Left forelimb (tissue), 1 donor: Measurements from ENCODE around the gene BPIFA3.
"Not testable (repeated sequence)": the region's sequence is repeated elsewhere in the genome, so short reads cannot be mapped to it uniquely, and the experiment has no call there.

Experiments
- DNase-seq: peaks from one replicate; pipeline ENCODE4 v3.0.0-alpha.2; 2018; ENCODE audit warnings: low spot score

The BPIFA3 gene

GRCh38 chr20:33217052-33217451, at the start of gene BPIFA3:
Gene BPIFA3 (plus strand): TSS chr20:33217352. CDS start chr20:33217537, 185 bp downstream.
- DNase-seq = no peak

GRCh38 chr20:33167859-33168258, 49.3 kb upstream of the BPIFA3 start, which contains the start of gene BPIFA2:
Gene BPIFA2 (plus strand): TSS chr20:33168159. CDS start chr20:33169146, 987 bp downstream.
- DNase-seq = no peak

- no peak for DNase-seq
These were observed 47.9 kb upstream of the BPIFA3 start for GRCh38 chr20:33169176-33169794.

- no peak for DNase-seq
These were observed 44.4 kb upstream of the BPIFA3 start for GRCh38 chr20:33172781-33173180.

GRCh38 chr20:33175123-33175522, 42.0 kb upstream of the BPIFA3 start:
- no peak for DNase-seq

GRCh38 chr20:33176101-33176500, 41.1 kb upstream of the BPIFA3 start:
- DNase-seq = no peak

- DNase-seq = no peak
These were observed 39.3 kb upstream of the BPIFA3 start for GRCh38 chr20:33177866-33178265.

GRCh38 chr20:33178726-33179125, 38.4 kb upstream of the BPIFA3 start:
- no peak for DNase-seq

- DNase-seq = no peak
These were observed 37.0 kb upstream of the BPIFA3 start for GRCh38 chr20:33180169-33180568.

- DNase-seq = no peak
These were observed 35.6 kb upstream of the BPIFA3 start for GRCh38 chr20:33181482-33182093.

- no peak for DNase-seq
These were observed 33.8 kb upstream of the BPIFA3 start for GRCh38 chr20:33183312-33183711.

GRCh38 chr20:33185031-33185590, 32.0 kb upstream of the BPIFA3 start:
- not testable (repeated sequence) for DNase-seq

- DNase-seq = no peak
These were observed 29.7 kb upstream of the BPIFA3 start for GRCh38 chr20:33187491-33187890.

- DNase-seq = no peak
These were observed 28.7 kb upstream of the BPIFA3 start for GRCh38 chr20:33188421-33188820.

- no peak for DNase-seq
These were observed 25.7 kb upstream of the BPIFA3 start for GRCh38 chr20:33191484-33191883.

- no peak for DNase-seq
These were observed 25.2 kb upstream of the BPIFA3 start for GRCh38 chr20:33191955-33192354.

- no peak for DNase-seq
These were observed 24.1 kb upstream of the BPIFA3 start for GRCh38 chr20:33192912-33193501.

- no peak for DNase-seq
These were observed 18.1 kb upstream of the BPIFA3 start for GRCh38 chr20:33199026-33199425.

- DNase-seq = no peak
These were observed 14.7 kb upstream of the BPIFA3 start for GRCh38 chr20:33202451-33202850.

- no peak for DNase-seq
These were observed 13.7 kb upstream of the BPIFA3 start for GRCh38 chr20:33203444-33203843.

- peak; percentile 81 for DNase-seq
These were observed 7.4 kb upstream of the BPIFA3 start for GRCh38 chr20:33209789-33210188.

- no peak for DNase-seq
These were observed 6.8 kb upstream of the BPIFA3 start for GRCh38 chr20:33210371-33210770.

GRCh38 chr20:33211817-33212424, 5.2 kb upstream of the BPIFA3 start:
- DNase-seq = no peak
